KMS-11 (cell line): ENCODE results near the gene B3GNT7.
A peak's percentile ranks its signal among the peaks of the same experiment; 100 is the strongest.
"Not testable (repeated sequence)": the region's sequence is repeated elsewhere in the genome, so short reads cannot be mapped to it uniquely, and the experiment has no call there.

Source experiments
- H2AFZ ChIP-seq: fragments of 200-600 bp; sonication (generic); 2 replicates; pipeline ENCODE4 v1.6.1; 2016; ENCODE audit warnings: antibody characterized with exemption, mixed run types, low read depth
- H3K27ac ChIP-seq: fragments of 200-600 bp; sonication (generic); 2 replicates; pipeline ENCODE4 v1.6.1; 2016; ENCODE audit warnings: mild to moderate bottlenecking, mixed run types
- H3K27me3 ChIP-seq: fragments of 200-600 bp; sonication (generic); 2 replicates; pipeline ENCODE4 v1.6.1; 2017; ENCODE audit warnings: mild to moderate bottlenecking, low read depth, mixed run types, moderate library complexity; ENCODE audit not compliant: insufficient read depth
- H3K36me3 ChIP-seq: fragments of 200-600 bp; sonication (generic); 2 replicates; pipeline ENCODE4 v1.6.1; 2017; ENCODE audit warnings: mild to moderate bottlenecking, mixed run types; ENCODE audit not compliant: insufficient read depth
- H3K4me1 ChIP-seq: fragments of 200-600 bp; sonication (generic); 2 replicates; pipeline ENCODE4 v1.6.1; 2016; ENCODE audit warnings: mild to moderate bottlenecking, low read depth, mixed run types; ENCODE audit not compliant: poor library complexity, severe bottlenecking
- H3K4me2 ChIP-seq: fragments of 200-600 bp; sonication (generic); 2 replicates; pipeline ENCODE4 v1.7.0; 2016; ENCODE audit warnings: mild to moderate bottlenecking, mixed run types
- H3K4me3 ChIP-seq: fragments of 200-600 bp; sonication (generic); IDR thresholded peaks from 2 replicates; pipeline ENCODE4 v1.6.1; 2017; ENCODE audit warnings: low read depth, low read length, mixed read lengths; ENCODE audit not compliant: insufficient read depth
- H3K79me2 ChIP-seq: fragments of 200-600 bp; sonication (generic); 2 replicates; pipeline ENCODE4 v1.6.1; 2016; ENCODE audit warnings: low read depth, mixed run types; ENCODE audit not compliant: insufficient read depth
- H3K9ac ChIP-seq: fragments of 200-600 bp; sonication (generic); 2 replicates; pipeline ENCODE4 v1.6.1; 2016; ENCODE audit warnings: mild to moderate bottlenecking, mixed run types
- H4K20me1 ChIP-seq: fragments of 200-600 bp; sonication (generic); 2 replicates; pipeline ENCODE4 v1.6.1; 2016; ENCODE audit warnings: mild to moderate bottlenecking, mixed run types; ENCODE audit not compliant: insufficient read depth
- CTCF ChIP-seq: fragments of 200-600 bp; sonication (generic); conservative IDR thresholded peaks from 2 replicates; pipeline ENCODE4 v1.6.1; 2017; ENCODE audit warnings: low read depth, mild to moderate bottlenecking, antibody characterized with exemption, low read length, moderate library complexity, mixed read lengths

B3GNT7 gene

GRCh38 chr2:231399853-231400680, 4.6 kb downstream of the B3GNT7 start:
- Histone ChIP-seq H3K79me2 (no peaks in the 10 kb centered on the region), H3K4me2 (no peak overlapping the region), H3K27ac (no peak overlapping the region), H4K20me1 (no peaks in the 10 kb centered on the region), H3K4me1 (peaks cover 5% of the 10 kb centered on the region), H3K9ac (no peak overlapping the region), H2AFZ (no peak overlapping the region), H3K4me3 (no peak overlapping the region), H3K36me3 (no peaks in the 10 kb centered on the region), H3K27me3 (no peaks in the 10 kb centered on the region)
- no peak for TF ChIP-seq CTCF

DNA sequence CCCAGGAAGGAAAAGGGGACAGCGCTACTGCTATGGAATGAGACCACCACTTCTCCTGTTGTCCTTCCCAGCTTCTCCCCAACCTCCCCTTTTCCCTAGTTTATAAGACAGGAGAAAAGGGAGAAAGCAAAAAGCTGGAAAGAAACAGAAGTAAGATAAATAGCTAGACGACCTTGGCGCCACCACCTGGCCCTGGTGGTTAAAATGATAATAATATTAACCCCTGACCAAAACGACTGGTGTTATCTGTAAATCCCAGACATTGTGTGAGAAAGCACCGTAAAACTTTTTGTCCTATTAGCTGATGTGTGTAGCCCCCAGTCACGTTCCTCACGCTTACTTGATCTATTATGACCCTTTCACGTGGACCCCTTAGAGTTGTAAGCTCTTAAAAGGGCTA, 5.2 kb downstream of the B3GNT7 start:
- not testable (repeated sequence) for H2AFZ ChIP-seq, H3K79me2 ChIP-seq, H3K9ac ChIP-seq, H4K20me1 ChIP-seq, H3K27ac ChIP-seq, H3K36me3 ChIP-seq, H3K27me3 ChIP-seq, H3K4me2 ChIP-seq, H3K4me1 ChIP-seq, H3K4me3 ChIP-seq

GRCh38 chr2:231401101-231401500, 5.6 kb downstream of the B3GNT7 start:
- H3K79me2 ChIP-seq, H3K4me3 ChIP-seq, H3K27me3 ChIP-seq, H3K27ac ChIP-seq, H4K20me1 ChIP-seq, H3K4me2 ChIP-seq, H2AFZ ChIP-seq, H3K9ac ChIP-seq, H3K36me3 ChIP-seq: not testable (repeated sequence)
- H3K4me1 ChIP-seq = peaks cover 14% of the 10 kb centered on the region

GRCh38 chr2:231403421-231404182, 8.1 kb downstream of the B3GNT7 start:
- H3K4me1 ChIP-seq = peaks cover 19% of the 10 kb centered on the region
- H4K20me1 ChIP-seq, H3K36me3 ChIP-seq, H3K27me3 ChIP-seq, H2AFZ ChIP-seq, H3K4me3 ChIP-seq, H3K79me2 ChIP-seq, H3K9ac ChIP-seq, H3K27ac ChIP-seq, H3K4me2 ChIP-seq: not testable (repeated sequence)

GRCh38 chr2:231404183-231404578, 8.7 kb downstream of the B3GNT7 start:
- H4K20me1 ChIP-seq, H3K4me3 ChIP-seq, H3K27ac ChIP-seq, H3K36me3 ChIP-seq, H3K79me2 ChIP-seq, H3K9ac ChIP-seq, H3K27me3 ChIP-seq, H3K4me2 ChIP-seq, H2AFZ ChIP-seq: not testable (repeated sequence)
- peaks cover 19% of the 10 kb centered on the region for H3K4me1 ChIP-seq

GRCh38 chr2:231405601-231406367, 10.3 kb downstream of the B3GNT7 start:
- H3K79me2 ChIP-seq, H3K27me3 ChIP-seq, H4K20me1 ChIP-seq, H3K27ac ChIP-seq, H3K9ac ChIP-seq, H3K36me3 ChIP-seq, H3K4me3 ChIP-seq: not testable (repeated sequence)
- H3K4me2 ChIP-seq = peak overlapping the region; percentile 21; the same call in 1 of the 2 replicates
- H3K4me1 ChIP-seq = peaks cover 19% of the 10 kb centered on the region
- peak; percentile 58 for TF ChIP-seq CTCF
- H2AFZ ChIP-seq = peak overlapping the region; percentile 86

GRCh38 chr2:231407686-231408085, 12.2 kb downstream of the B3GNT7 start:
- not testable (repeated sequence) for H4K20me1 ChIP-seq, H3K9ac ChIP-seq, H3K27ac ChIP-seq, H3K4me3 ChIP-seq, H3K36me3 ChIP-seq, H3K79me2 ChIP-seq, H3K27me3 ChIP-seq, H2AFZ ChIP-seq, H3K4me2 ChIP-seq
- peaks cover 19% of the 10 kb centered on the region for H3K4me1 ChIP-seq

DNA sequence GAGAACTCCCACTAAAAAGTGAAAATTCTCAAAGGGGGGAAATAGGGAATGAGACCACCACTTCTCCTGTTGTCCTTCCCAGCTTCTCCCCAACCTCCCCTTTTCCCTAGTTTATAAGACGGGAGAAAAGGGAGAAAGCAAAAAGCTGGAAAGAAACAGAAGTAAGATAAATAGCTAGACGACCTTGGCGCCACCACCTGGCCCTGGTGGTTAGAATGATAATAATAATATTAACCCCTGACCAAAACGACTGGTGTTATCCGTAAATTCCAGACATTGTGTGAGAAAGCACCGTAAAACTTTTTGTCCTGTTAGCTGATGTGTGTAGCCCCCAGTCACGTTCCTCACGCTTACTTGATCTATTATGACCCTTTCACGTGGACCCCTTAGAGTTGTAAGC, 12.8 kb downstream of the B3GNT7 start:
- not testable (repeated sequence) for H3K27me3 ChIP-seq, H3K27ac ChIP-seq, H3K79me2 ChIP-seq, H3K4me2 ChIP-seq, H3K9ac ChIP-seq, H4K20me1 ChIP-seq, H2AFZ ChIP-seq, H3K36me3 ChIP-seq, H3K4me3 ChIP-seq
- peaks cover 19% of the 10 kb centered on the region for H3K4me1 ChIP-seq
